Posterior vena cava (tissue), 2 donors: ENCODE results near the gene PSMB7. TPM values are rescaled to one million over a fixed set of nuclear protein-coding genes. Genes with fewer than 3 reads are reported as not detected.

Experiments used
- DNase-seq: peaks from one replicate; pipeline ENCODE4 v3.0.0-alpha.2; 2020; ENCODE audit warnings: low spot score
- intact Hi-C, 2 donors: fragments of 100-400 bp; cut with DNase I; formaldehyde crosslinking; loops; one replicate each; pipeline versions ENCODE4 v1.14.1 to v1.14.2; 2022 to 2023
- total RNA-seq, 2 donors: library from RNA; stranded (reverse); fragmentation: NEBNext Ultra II Directional; extraction: Animal tissue kit (Norgen Biotek cat#: 25700); gene quantifications; one replicate each; pipeline ENCODE4 v1.2.1, GENCODE V29; 2021
- donor health status: DM: yes; HTN: yes; CAD: no.
- donor health status: DM: yes; HTN: yes; CAD: no.

PSMB7 gene
- total RNA-seq, 2 donors from 2014 or later, result 79.1 to 89.1 TPM

GRCh38 chr9:124352616-124353015, 62.6 kb downstream of the PSMB7 start:
- intact Hi-C loops, result loop anchor here in 1 of 2 donors (5.0 kb wide), 1 partner anchor 1575 kb away; no protein-coding TSS in a partner anchor
- peak; percentile 62 for DNase-seq

- peak; percentile 76 for DNase-seq
- intact Hi-C loops, result loop anchor here in 1 of 2 donors (5.0 kb wide), 1 partner anchor 1575 kb away; no protein-coding TSS in a partner anchor
Measured at GRCh38 chr9:124351672-124352468, 63.4 kb downstream of the PSMB7 start.

- peak; percentile 52 for DNase-seq
- intact Hi-C loops, result loop anchor here in 1 of 2 donors (5.0 kb wide), 1 partner anchor 1577 kb away; no protein-coding TSS in a partner anchor
Measured at GRCh38 chr9:124350494-124351263, 64.6 kb downstream of the PSMB7 start.

GRCh38 chr9:124349675-124350493, 65.4 kb downstream of the PSMB7 start:
- DNase-seq, result peak; percentile 69
- intact Hi-C loops, result loop anchor here in 1 of 2 donors (5.0 kb wide), 2 partner anchors 1577 to 1628 kb away; partner anchors contain the start of gene OR1L4

GRCh38 chr9:124349267-124349666, 66.0 kb downstream of the PSMB7 start:
- DNase-seq, result no peak
- intact Hi-C loops, result loop anchor here in 1 of 2 donors (5.0 kb wide), 1 partner anchor 1627 kb away; the partner anchor contains the start of gene OR1L4

GRCh38 chr9:124348831-124349230, 66.4 kb downstream of the PSMB7 start:
- intact Hi-C loops, result loop anchor here in 1 of 2 donors (5.0 kb wide), 1 partner anchor 1627 kb away; the partner anchor contains the start of gene OR1L4
- peak; percentile 74 for DNase-seq

GRCh38 chr9:124348363-124348762, 66.9 kb downstream of the PSMB7 start:
- intact Hi-C loops, result loop anchor here in 1 of 2 donors (5.0 kb wide), 1 partner anchor 1626 kb away; the partner anchor contains the start of gene OR1L4
- DNase-seq, result no peak

- intact Hi-C loops, result loop anchor here in 1 of 2 donors (5.0 kb wide), 1 partner anchor 1626 kb away; the partner anchor contains the start of gene OR1L4
- DNase-seq, result no peak
Measured at GRCh38 chr9:124347968-124348358, 67.3 kb downstream of the PSMB7 start.

GRCh38 chr9:124347206-124347967, 67.9 kb downstream of the PSMB7 start:
- intact Hi-C loops, result loop anchor here in 1 of 2 donors (5.0 kb wide), 1 partner anchor 1625 kb away; the partner anchor contains the start of gene OR1L4
- peak; percentile 72 for DNase-seq

- DNase-seq, result peak; percentile 76
- intact Hi-C loops, result loop anchor here in 1 of 2 donors (5.0 kb wide), 1 partner anchor 1624 kb away; the partner anchor contains the start of gene OR1L4
Measured at GRCh38 chr9:124346347-124347163, 68.7 kb downstream of the PSMB7 start.

GRCh38 chr9:124345751-124346281, 69.4 kb downstream of the PSMB7 start:
- DNase-seq, result peak; percentile 63
- intact Hi-C loops, result loop anchor here in 1 of 2 donors (5.0 kb wide), 1 partner anchor 1624 kb away; the partner anchor contains the start of gene OR1L4

GRCh38 chr9:124345063-124345462, 70.2 kb downstream of the PSMB7 start:
- DNase-seq, result no peak
- intact Hi-C loops, result loop anchor here in 1 of 2 donors (5.0 kb wide), 1 partner anchor 1623 kb away; the partner anchor contains the start of gene OR1L4

- peak; percentile 77 for DNase-seq
Measured at GRCh38 chr9:124344291-124345050, 70.8 kb downstream of the PSMB7 start.

GRCh38 chr9:124343533-124344290, 71.5 kb downstream of the PSMB7 start:
- intact Hi-C loops, result no loop called here
- DNase-seq, result no peak

More at GRCh38 chr9:124344291-124345050, 70.8 kb downstream of the PSMB7 start:
- intact Hi-C loops, result loop anchor here in 1 of 2 donors (5.0 kb wide), 1 partner anchor 1622 kb away; the partner anchor contains the start of gene OR1L4
